HG03097 (cell line): ENCODE data around the gene NR2F1.

Experiments used
- ATAC-seq: cut with Tn5 transposase; IDR thresholded peaks from one replicate; pipeline ENCODE4 v1.9.1; 2021; ENCODE audit not compliant: unreplicated experiment, low FRiP score

Gene NR2F1

GRCh38 chr5:93590493-93590892, 7.5 kb downstream of the NR2F1 start:
- no peak for ATAC-seq

- ATAC-seq = no peak
Observed at GRCh38 chr5:93591323-93591945, 8.4 kb downstream of the NR2F1 start.

- ATAC-seq = no peak
Observed at GRCh38 chr5:93592883-93593282, 9.9 kb downstream of the NR2F1 start.

GRCh38 chr5:93593476-93594131, 10.6 kb downstream of the NR2F1 start:
- ATAC-seq = no peak

GRCh38 chr5:93594591-93595419, 11.8 kb downstream of the NR2F1 start:
- ATAC-seq = no peak

GRCh38 chr5:93595420-93596147, 12.6 kb downstream of the NR2F1 start:
- no peak for ATAC-seq

- no peak for ATAC-seq
Observed at GRCh38 chr5:93596310-93596675, 13.3 kb downstream of the NR2F1 start.

GRCh38 chr5:93596676-93597490, 13.9 kb downstream of the NR2F1 start:
- no peak for ATAC-seq

GRCh38 chr5:93598091-93599000, 15.3 kb downstream of the NR2F1 start:
- no peak for ATAC-seq

GRCh38 chr5:93599001-93599379, 16.0 kb downstream of the NR2F1 start:
- no peak for ATAC-seq

GRCh38 chr5:93599399-93600120, 16.5 kb downstream of the NR2F1 start:
- ATAC-seq = no peak

- ATAC-seq = no peak
Observed at GRCh38 chr5:93600409-93601070, 17.5 kb downstream of the NR2F1 start.

- no peak for ATAC-seq
Observed at GRCh38 chr5:93601071-93601801, 18.2 kb downstream of the NR2F1 start.

- ATAC-seq = no peak
Observed at GRCh38 chr5:93601802-93602155, 18.8 kb downstream of the NR2F1 start.

- no peak for ATAC-seq
Observed at GRCh38 chr5:93602241-93603077, 19.4 kb downstream of the NR2F1 start.

GRCh38 chr5:93603078-93603792, 20.2 kb downstream of the NR2F1 start:
- ATAC-seq = no peak
